GM12864 (cell line): ENCODE measurements around the gene MGST1.

ENCODE experiments used
- DNase-seq: peaks from one replicate; pipeline ENCODE4 v3.0.0-alpha.2; 2011; ENCODE audit warnings: low read depth
- H3K4me3 ChIP-seq: 2 replicates; pipeline ENCODE4 v1.5.1; 2011; ENCODE audit warnings: mild to moderate bottlenecking, low read depth, low read length, control low read depth
- TF ChIP-seq, protein P1 (sequence below): IDR thresholded peaks from 2 replicates; pipeline ENCODE4 v1.5.1; 2011; ENCODE audit warnings: low read depth, mild to moderate bottlenecking, moderate library complexity, low read length, control low read depth, inconsistent platforms; ENCODE audit errors: missing control alignments

MGST1 gene

DNA sequence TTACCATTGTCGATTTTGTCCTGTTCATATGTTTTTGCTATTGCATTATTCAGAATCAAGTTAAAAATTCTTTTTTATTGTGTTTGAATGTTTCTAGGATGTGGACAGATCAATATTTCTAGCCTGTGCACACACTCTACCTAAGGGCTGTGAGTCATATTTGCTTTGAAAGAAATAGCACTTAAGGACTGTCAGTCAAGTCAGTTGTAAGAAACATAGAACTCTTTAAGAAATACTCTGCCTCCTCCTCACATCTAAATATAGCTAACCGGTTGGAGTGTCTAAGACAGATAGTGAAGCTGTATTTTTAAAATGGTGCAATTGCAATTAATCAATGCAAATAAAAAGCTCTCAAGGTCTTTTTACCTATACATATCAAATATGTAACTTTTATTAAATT, 17.9 kb upstream of the MGST1 start:
- H3K4me3 ChIP-seq, result no peak overlapping the region
- no peak for DNase-seq
- TF ChIP-seq, protein P1, sequence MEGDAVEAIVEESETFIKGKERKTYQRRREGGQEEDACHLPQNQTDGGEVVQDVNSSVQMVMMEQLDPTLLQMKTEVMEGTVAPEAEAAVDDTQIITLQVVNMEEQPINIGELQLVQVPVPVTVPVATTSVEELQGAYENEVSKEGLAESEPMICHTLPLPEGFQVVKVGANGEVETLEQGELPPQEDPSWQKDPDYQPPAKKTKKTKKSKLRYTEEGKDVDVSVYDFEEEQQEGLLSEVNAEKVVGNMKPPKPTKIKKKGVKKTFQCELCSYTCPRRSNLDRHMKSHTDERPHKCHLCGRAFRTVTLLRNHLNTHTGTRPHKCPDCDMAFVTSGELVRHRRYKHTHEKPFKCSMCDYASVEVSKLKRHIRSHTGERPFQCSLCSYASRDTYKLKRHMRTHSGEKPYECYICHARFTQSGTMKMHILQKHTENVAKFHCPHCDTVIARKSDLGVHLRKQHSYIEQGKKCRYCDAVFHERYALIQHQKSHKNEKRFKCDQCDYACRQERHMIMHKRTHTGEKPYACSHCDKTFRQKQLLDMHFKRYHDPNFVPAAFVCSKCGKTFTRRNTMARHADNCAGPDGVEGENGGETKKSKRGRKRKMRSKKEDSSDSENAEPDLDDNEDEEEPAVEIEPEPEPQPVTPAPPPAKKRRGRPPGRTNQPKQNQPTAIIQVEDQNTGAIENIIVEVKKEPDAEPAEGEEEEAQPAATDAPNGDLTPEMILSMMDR, result no peak

DNA sequence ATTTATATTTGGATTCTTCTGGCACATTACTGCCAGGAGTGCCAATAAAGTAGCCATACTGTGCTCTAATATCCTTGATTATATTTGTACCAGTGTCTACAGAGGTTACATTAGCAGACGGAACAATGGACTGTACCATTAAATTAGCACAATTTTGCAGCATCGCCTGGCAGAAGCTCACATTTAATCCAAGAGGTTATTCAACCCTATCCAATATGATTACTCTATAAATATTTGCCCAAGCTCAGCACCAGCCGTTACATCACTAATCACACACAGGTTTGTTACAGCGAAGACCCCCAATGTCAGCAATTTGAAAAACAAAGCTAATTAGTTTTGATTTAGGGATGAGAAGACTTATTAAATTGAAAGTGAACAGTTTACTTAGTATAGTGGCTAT, 16.9 kb upstream of the MGST1 start:
- TF ChIP-seq, protein P1, result no peak
- H3K4me3 ChIP-seq, result no peak overlapping the region
- DNase-seq, result no peak

DNA sequence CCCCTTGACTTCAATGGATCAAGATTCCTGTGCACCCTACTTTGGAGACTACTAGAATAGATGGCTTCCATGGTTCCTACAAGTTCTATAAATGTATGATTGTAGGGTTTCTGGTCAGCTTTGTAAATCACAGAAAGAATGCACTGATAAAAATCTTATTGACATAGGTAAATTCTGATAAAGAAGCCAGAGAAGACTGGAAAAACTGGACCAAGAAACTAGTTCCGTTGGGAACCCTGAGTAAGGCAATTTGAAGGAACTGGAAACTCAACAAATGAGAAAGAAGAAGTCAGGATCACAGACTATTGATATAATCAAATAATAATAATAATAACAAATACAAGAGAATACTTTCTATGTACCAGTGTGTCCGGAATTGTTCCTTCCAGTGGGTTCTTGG, 15.4 kb upstream of the MGST1 start:
- no peak overlapping the region for H3K4me3 ChIP-seq
- no peak for DNase-seq
- TF ChIP-seq, protein P1, result no peak

DNA sequence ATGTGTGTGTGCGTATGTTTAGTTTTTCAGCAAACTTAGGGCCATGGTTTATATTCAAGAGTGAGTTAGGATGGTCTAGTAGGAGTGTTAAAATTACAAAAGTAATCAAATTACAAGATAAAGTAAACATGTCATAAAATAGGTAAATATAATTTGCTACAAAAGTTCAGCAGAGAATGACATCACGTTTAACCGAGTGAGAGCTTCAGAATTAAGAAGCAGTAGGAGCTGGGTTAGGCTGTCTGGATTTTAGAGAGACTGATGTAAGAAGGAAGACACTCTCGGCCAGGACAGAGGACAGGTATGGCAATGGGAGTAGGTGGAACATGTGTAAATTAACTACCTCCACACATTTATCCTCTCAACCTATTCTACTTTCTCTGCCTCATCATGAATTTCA, 11.6 kb upstream of the MGST1 start:
- H3K4me3 ChIP-seq, result no peak overlapping the region
- TF ChIP-seq, protein P1, result no peak

DNA sequence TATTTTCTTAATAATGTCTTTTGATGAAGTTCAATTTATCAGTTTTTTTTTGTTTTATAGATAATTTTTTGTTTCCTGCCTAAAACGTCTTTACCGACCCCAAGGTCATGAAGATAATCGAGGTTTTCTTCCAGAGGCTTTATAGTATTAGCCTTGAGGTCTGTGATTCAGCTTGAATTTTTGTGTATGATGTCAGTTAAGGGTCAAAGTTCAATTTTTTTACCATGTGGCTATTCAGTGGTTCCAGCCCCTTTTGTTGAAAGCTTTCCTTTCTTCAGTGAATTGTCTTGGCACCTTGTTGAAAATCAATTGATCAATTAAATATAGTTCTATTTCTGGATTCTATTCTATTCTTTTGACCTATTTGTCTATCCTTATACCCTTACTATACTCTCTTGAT, 3.2 kb upstream of the MGST1 start:
- TF ChIP-seq, protein P1, result no peak
- DNase-seq, result no peak

More for the DNA sequence above, 11.6 kb upstream of the MGST1 start:
- DNase-seq, result no peak

DNA sequence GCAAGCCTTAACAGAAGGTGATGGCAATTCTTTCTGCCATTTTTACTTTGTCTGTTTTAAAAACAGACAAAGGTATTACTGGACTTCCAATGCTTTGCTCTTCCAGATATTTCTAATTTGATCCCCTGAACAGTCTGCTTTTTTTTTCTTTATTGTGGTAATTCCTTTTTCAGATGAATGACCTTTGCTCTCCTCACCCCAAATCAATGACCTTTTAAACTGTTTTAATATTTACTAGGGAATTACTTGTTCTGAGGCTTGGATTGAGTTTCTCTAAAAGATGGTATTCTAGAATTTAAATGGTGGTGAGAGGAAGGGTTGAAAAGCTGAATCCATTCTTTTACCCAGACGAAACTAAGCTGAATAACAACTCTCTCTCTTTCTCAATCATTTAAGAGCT, 2.3 kb upstream of the MGST1 start:
- TF ChIP-seq, protein P1, result no peak
- DNase-seq, result no peak
- no peak overlapping the region for H3K4me3 ChIP-seq

More for the DNA sequence above, 3.2 kb upstream of the MGST1 start:
- H3K4me3 ChIP-seq, result no peak overlapping the region

DNA sequence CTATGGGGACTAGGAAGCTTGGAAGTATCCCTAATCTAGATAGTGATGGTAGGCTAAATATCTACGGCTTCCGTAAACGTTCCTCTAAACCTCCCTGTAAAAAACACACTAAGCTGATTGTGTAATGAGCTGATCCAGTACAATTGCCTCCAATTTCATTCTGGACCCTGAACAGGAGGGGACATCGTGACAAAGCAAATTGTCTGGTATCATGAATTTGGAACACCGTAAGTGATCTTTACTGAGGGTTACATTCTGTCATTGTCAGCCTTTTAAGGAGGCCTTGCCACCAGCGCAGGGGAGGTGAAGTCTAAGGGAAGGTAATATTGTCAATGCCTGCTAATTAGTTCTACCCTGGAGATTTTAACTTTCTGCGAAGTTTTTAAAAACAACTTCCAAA, 487 bp upstream of the MGST1 start:
- H3K4me3 ChIP-seq, result no peak overlapping the region
- TF ChIP-seq, protein P1, result no peak
- no peak for DNase-seq
